ENCODE data around the gene GPRC5C.

Gene GPRC5C

DNA sequence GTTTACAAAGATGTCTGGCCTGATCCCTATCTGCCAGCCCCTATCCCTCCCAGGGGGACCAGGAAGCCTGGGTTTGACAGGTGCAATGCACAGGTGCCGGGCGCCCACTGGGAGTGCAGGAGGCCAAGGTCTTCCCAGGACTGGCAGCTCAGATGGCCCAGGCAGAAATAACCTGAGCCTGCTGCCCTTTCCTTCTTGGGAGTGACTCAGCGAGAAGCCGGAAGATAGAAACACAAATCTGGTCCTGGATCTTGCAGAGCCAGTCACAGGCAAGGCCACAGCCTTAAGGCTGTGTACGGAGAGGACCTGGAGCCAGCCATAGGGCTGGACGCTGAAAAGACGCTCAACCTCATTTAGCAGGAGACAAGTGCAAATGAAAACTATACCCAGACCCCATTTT, 36.9 kb upstream of the GPRC5C start:
- H3K79me2 ChIP-seq = no peaks in the 10 kb centered on the region
- TF ChIP-seq, protein P1, sequence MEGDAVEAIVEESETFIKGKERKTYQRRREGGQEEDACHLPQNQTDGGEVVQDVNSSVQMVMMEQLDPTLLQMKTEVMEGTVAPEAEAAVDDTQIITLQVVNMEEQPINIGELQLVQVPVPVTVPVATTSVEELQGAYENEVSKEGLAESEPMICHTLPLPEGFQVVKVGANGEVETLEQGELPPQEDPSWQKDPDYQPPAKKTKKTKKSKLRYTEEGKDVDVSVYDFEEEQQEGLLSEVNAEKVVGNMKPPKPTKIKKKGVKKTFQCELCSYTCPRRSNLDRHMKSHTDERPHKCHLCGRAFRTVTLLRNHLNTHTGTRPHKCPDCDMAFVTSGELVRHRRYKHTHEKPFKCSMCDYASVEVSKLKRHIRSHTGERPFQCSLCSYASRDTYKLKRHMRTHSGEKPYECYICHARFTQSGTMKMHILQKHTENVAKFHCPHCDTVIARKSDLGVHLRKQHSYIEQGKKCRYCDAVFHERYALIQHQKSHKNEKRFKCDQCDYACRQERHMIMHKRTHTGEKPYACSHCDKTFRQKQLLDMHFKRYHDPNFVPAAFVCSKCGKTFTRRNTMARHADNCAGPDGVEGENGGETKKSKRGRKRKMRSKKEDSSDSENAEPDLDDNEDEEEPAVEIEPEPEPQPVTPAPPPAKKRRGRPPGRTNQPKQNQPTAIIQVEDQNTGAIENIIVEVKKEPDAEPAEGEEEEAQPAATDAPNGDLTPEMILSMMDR (IDR thresholded peaks at IDR 0.05) = peak; percentile 7
- no peak overlapping the region for H3K4me2 ChIP-seq (ENCODE audit: low read length)
- H2AFZ ChIP-seq = peak overlapping the region; percentile 90
- H3K36me3 ChIP-seq (ENCODE audit: control insufficient read depth, insufficient read depth, low read length) = no peaks in the 10 kb centered on the region
- no peak overlapping the region for H3K4me3 ChIP-seq (ENCODE audit: low read depth, low read length)
- no peaks in the 10 kb centered on the region for H3K27me3 ChIP-seq (ENCODE audit: control insufficient read depth, insufficient read depth, low read length)
- H3K4me1 ChIP-seq = peaks cover 10% of the 10 kb centered on the region
- H3K9me3 ChIP-seq (ENCODE audit: control insufficient read depth, low read length) = no peaks in the 10 kb centered on the region
- H3K9ac ChIP-seq = no peak overlapping the region
- peak overlapping the region; percentile 66 for H3K27ac ChIP-seq

DNA sequence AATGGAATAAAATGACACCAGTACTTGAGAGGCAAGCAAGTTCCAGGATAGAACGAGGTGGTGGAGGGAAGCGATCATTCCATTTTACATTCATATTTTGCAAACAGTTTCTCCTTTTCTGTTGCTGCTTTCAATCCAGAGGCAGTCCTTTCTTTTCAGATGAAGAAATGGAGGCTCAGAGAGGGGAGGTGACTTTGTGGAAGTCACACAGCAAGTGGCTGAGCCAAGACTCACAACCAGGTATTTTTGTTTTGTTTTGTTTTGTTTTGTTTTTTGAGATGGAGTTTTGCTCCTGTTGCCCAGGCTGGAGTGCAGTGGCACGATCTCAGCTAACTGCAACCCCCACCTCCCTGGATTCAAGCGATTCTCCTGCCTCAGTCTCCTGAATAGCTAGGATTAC, 35.3 kb upstream of the GPRC5C start:
- H2AFZ ChIP-seq = no peak overlapping the region
- H3K9me3 ChIP-seq (ENCODE audit: control insufficient read depth, low read length) = no peaks in the 10 kb centered on the region
- H3K27ac ChIP-seq = no peak overlapping the region
- H3K4me1 ChIP-seq = peaks cover 10% of the 10 kb centered on the region
- TF ChIP-seq, protein P1 (IDR thresholded peaks at IDR 0.05) = no peak
- H3K9ac ChIP-seq = no peak overlapping the region
- H3K36me3 ChIP-seq (ENCODE audit: control insufficient read depth, insufficient read depth, low read length) = no peaks in the 10 kb centered on the region
- no peaks in the 10 kb centered on the region for H3K27me3 ChIP-seq (ENCODE audit: control insufficient read depth, insufficient read depth, low read length)
- no peak overlapping the region for H3K4me2 ChIP-seq (ENCODE audit: low read length)
- H3K79me2 ChIP-seq = no peaks in the 10 kb centered on the region
- no peak overlapping the region for H3K4me3 ChIP-seq (ENCODE audit: low read depth, low read length)

DNA sequence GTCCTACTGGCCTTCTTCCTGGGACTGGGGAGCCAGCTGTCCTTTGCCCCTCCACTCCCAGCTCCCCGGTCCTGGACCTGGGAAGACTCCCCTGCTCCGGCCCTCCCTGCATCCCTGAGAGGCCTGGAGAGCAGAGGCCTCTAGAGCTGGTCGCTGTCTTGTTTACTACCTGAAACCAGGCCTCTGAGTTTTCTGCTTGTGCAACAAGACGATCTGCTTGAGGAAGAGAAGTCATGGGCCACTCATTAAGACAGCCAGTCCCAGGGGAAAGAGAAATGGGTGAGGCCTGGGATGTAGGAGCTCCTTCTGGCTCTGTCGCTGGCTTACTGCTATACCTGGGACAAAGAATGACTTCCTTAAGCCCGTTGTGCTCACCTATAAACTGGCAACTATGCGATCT, 29.8 kb upstream of the GPRC5C start:
- no peak overlapping the region for H3K4me2 ChIP-seq (ENCODE audit: low read length)
- no peaks in the 10 kb centered on the region for H3K36me3 ChIP-seq (ENCODE audit: control insufficient read depth, insufficient read depth, low read length)
- peaks cover 4% of the 10 kb centered on the region for H3K4me1 ChIP-seq
- TF ChIP-seq, protein P1 (IDR thresholded peaks at IDR 0.05) = no peak
- H3K27ac ChIP-seq = no peak overlapping the region
- H3K27me3 ChIP-seq (ENCODE audit: control insufficient read depth, insufficient read depth, low read length) = no peaks in the 10 kb centered on the region
- no peaks in the 10 kb centered on the region for H3K9me3 ChIP-seq (ENCODE audit: control insufficient read depth, low read length)
- no peaks in the 10 kb centered on the region for H3K79me2 ChIP-seq
- H3K4me3 ChIP-seq (ENCODE audit: low read depth, low read length) = no peak overlapping the region
- H2AFZ ChIP-seq = no peak overlapping the region
- no peak overlapping the region for H3K9ac ChIP-seq

DNA sequence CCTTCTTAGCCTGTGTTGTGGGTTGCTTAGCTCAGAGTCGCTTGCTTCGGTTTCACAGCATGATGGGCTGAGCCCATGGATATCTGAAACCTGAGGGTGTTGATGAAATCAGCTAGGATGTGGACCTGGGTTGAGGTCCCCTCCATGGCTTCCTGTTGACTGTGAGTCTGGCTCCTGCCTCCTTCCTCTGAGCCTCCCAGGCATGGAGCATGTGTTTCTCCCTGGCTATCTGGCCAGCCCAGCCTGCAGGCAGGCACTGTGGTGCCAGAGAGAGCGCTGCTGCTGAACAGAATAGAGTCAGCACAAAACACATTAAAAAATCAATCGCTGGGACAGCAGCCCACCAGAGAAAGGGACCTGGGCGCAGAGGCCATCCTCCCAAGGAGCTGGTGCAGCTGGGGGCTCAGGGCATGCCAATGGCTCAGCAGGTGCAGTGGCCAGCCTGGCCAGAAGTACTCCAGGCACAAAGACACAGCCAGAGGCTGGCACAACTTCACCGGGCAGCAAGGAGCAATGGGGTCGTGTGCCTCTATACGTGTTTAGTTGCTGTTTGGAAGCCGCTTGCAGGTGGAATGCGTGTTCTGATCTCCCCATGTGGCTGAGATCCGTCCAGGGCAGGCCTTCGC, 28.3 kb upstream of the GPRC5C start:
- Histone ChIP-seq H3K4me2 (ENCODE audit: low read length) (no peak overlapping the region), H3K9ac (no peak overlapping the region), H3K9me3 (ENCODE audit: control insufficient read depth, low read length) (no peaks in the 10 kb centered on the region), H2AFZ (peak overlapping the region; percentile 38), H3K27ac (no peak overlapping the region), H3K4me1 (peaks cover 4% of the 10 kb centered on the region), H3K27me3 (ENCODE audit: control insufficient read depth, insufficient read depth, low read length) (no peaks in the 10 kb centered on the region), H3K4me3 (ENCODE audit: low read depth, low read length) (no peak overlapping the region), H3K36me3 (ENCODE audit: control insufficient read depth, insufficient read depth, low read length) (no peaks in the 10 kb centered on the region), H3K79me2 (no peaks in the 10 kb centered on the region)
- TF ChIP-seq, protein P1 (IDR thresholded peaks at IDR 0.05) = no peak

DNA sequence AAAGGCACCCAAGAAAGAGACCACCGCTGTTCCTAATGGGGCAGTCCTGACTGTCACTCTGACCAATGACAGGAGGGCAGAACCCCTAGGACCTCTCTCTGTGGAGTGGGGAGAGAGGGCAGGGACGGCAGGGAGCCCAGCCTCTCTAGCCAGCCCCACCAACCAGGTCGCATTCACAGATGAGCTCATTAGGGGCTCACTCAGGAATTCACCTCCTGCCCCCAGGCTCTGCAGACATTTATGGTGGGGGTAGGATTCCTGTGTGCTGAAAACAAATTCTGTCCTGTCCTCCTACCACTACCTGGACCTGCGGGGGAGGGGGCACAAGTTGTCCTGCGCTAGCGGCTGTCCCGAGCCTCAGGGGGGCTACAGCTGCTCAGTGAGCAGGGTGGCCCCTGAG, 27.7 kb upstream of the GPRC5C start:
- TF ChIP-seq, protein P1 (IDR thresholded peaks at IDR 0.05) = no peak
- no peak overlapping the region for H3K4me2 ChIP-seq (ENCODE audit: low read length)
- no peak overlapping the region for H3K9ac ChIP-seq
- no peak overlapping the region for H3K4me3 ChIP-seq (ENCODE audit: low read depth, low read length)
- H3K9me3 ChIP-seq (ENCODE audit: control insufficient read depth, low read length) = no peaks in the 10 kb centered on the region
- H3K79me2 ChIP-seq = no peaks in the 10 kb centered on the region
- no peak overlapping the region for H2AFZ ChIP-seq
- no peaks in the 10 kb centered on the region for H3K36me3 ChIP-seq (ENCODE audit: control insufficient read depth, insufficient read depth, low read length)
- no peak overlapping the region for H3K27ac ChIP-seq
- no peaks in the 10 kb centered on the region for H3K27me3 ChIP-seq (ENCODE audit: control insufficient read depth, insufficient read depth, low read length)
- H3K4me1 ChIP-seq = peaks cover 4% of the 10 kb centered on the region

Data from parathyroid adenoma (tissue), 2 donors.